Activated CD8-positive, alpha-beta memory T cell treated with anti-CD3 and anti-CD28 coated beads for 48 hours (primary cell): Measurements from ENCODE around the gene KIT.
"Not testable (repeated sequence)": the region's sequence is repeated elsewhere in the genome, so short reads cannot be mapped to it uniquely, and the experiment has no call there.

Experiments
- DNase-seq, 3 experiments: peaks; one replicate each; pipeline ENCODE4 v3.0.0-alpha.2; 2020; ENCODE audit warnings: low read depth in 2 of 3, low spot score in 2 of 3

KIT gene

GRCh38 chr4:54657551-54658251 is at the start of gene KIT:
Gene KIT, plus strand, starts transcription at chr4:54657957. Its CDS starts 58 bp downstream, at chr4:54658015.
- DNase-seq, result no peak

- no peak for DNase-seq
Measured at GRCh38 chr4:54609310-54609709, 48.4 kb upstream of the KIT start.

GRCh38 chr4:54614149-54614548 is 43.6 kb upstream of the KIT start:
- no peak for DNase-seq

GRCh38 chr4:54620773-54621172 is 37.0 kb upstream of the KIT start:
- DNase-seq, result no peak

GRCh38 chr4:54625391-54625790 is 32.4 kb upstream of the KIT start:
- no peak for DNase-seq

GRCh38 chr4:54626113-54626512 is 31.6 kb upstream of the KIT start:
- no peak for DNase-seq

GRCh38 chr4:54632537-54632936 is 25.2 kb upstream of the KIT start:
- DNase-seq, result no peak

- not testable (repeated sequence) for DNase-seq
Measured at GRCh38 chr4:54633102-54633740, 24.5 kb upstream of the KIT start.

- no peak for DNase-seq
Measured at GRCh38 chr4:54635318-54635717, 22.4 kb upstream of the KIT start.

- DNase-seq, result no peak
Measured at GRCh38 chr4:54637325-54637724, 20.4 kb upstream of the KIT start.

GRCh38 chr4:54641101-54641500 is 16.7 kb upstream of the KIT start:
- DNase-seq, result not testable (repeated sequence)

GRCh38 chr4:54643172-54643571 is 14.6 kb upstream of the KIT start:
- DNase-seq, result no peak

GRCh38 chr4:54643958-54644751 is 13.6 kb upstream of the KIT start:
- DNase-seq, result no peak

GRCh38 chr4:54645830-54646229 is 11.9 kb upstream of the KIT start:
- DNase-seq, result no peak

- DNase-seq, result no peak
Measured at GRCh38 chr4:54647070-54647469, 10.7 kb upstream of the KIT start.

- no peak for DNase-seq
Measured at GRCh38 chr4:54651050-54651449, 6.7 kb upstream of the KIT start.

GRCh38 chr4:54654753-54655152 is 3.0 kb upstream of the KIT start:
- DNase-seq, result no peak

GRCh38 chr4:54657185-54657550 is 589 bp upstream of the KIT start:
- no peak for DNase-seq

GRCh38 chr4:54658252-54659093 is 716 bp downstream of the KIT start:
- peak in 1 of 3 experiments; percentile 3 for DNase-seq

- DNase-seq, result no peak
Measured at GRCh38 chr4:54659313-54659712, 1.6 kb downstream of the KIT start.
